Measurements from ENCODE around the gene ALPL.
"Not testable (repeated sequence)": the region's sequence is repeated elsewhere in the genome, so short reads cannot be mapped to it uniquely, and the experiment has no call there.

The ALPL gene

DNA sequence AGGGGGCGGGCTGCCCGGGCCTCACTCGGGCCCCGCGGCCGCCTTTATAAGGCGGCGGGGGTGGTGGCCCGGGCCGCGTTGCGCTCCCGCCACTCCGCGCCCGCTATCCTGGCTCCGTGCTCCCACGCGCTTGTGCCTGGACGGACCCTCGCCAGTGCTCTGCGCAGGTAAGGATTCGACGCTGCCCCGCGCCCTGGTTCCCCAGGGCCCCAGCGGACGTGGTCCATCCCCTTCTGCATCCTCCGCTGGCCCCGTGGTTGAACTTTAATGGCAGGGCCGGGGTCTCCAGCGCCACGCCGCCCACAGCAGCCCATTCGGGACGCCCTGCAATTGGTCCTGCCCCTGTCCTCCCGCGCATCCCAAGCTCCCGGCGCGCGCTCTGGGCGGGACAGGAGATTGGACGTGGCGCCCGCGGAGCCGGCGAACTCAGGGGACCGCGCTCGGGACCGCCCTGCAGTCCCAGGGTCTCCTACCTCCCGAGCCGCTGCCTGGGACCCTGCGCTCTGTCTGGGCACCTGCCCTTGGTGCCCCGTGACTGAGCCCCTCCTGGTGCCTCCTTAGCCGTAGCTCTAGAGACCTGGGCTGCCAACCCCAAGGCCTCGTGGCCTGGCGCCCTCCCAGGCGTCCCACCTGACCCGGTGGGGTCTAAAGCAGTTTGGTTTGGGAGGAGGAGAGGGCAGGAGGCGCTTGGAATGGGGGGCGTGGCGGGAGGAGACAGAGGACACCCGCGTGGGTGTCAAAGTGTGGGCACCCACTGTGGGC lies at the start of gene ALPL:
Gene ALPL, plus strand, starts transcription at position 73 of the 762 bp plus-strand sequence. CDS start 44,659 bp downstream, outside the sequence.
- no peak for DNase-seq

- not testable (repeated sequence) for DNase-seq
Observed at GRCh38 chr1:21465127-21465526, 44.1 kb upstream of the ALPL start.

- DNase-seq, result not testable (repeated sequence)
Observed at GRCh38 chr1:21467946-21468345, 41.3 kb upstream of the ALPL start.

- no peak for DNase-seq
Observed at GRCh38 chr1:21468599-21468998, 40.6 kb upstream of the ALPL start.

GRCh38 chr1:21469581-21469980 lies 39.6 kb upstream of the ALPL start:
- no peak for DNase-seq

DNA sequence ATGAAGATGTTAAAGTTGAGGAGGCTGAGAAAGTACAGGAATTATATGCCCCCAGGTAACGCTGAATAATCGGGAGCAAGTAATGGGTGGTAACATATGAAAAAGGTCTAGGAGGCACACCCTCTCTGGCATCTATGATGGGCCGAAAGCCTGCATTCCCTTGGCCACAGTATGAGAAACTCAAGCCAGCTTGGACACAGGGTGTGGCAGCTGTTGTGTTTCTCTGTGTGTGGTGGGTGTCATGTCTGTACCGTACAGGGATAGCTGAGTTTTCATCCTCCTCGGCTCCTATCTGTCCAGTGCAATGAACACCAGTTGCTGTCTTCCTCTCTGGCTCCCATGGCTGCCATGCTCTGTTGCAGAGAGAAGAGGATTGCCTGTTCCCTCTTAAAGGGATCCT lies 36.4 kb upstream of the ALPL start:
- no peak for DNase-seq

- DNase-seq, result no peak
Observed at GRCh38 chr1:21478356-21478755, 30.9 kb upstream of the ALPL start.

- not testable (repeated sequence) for DNase-seq
Observed at GRCh38 chr1:21483881-21484280, 25.3 kb upstream of the ALPL start.

GRCh38 chr1:21489146-21489545 lies 20.1 kb upstream of the ALPL start:
- DNase-seq, result no peak

- no peak for DNase-seq
Observed at GRCh38 chr1:21490774-21491487, 18.3 kb upstream of the ALPL start.

- no peak for DNase-seq
Observed at GRCh38 chr1:21491488-21492355, 17.5 kb upstream of the ALPL start.

DNA sequence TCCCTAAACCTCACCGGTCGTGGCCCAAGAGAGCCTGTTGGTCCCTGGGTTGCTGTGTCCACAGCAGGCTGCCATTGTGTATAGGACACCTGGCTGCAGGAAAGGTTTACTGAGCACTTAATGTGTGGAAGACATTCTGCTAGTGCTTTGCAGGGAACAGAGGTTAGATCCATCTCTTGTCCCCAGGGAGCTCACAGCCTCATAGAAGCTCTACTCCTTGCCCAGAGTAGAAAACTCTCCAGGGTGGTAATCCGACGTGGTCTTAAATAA lies 16.9 kb upstream of the ALPL start:
- no peak for DNase-seq

DNA sequence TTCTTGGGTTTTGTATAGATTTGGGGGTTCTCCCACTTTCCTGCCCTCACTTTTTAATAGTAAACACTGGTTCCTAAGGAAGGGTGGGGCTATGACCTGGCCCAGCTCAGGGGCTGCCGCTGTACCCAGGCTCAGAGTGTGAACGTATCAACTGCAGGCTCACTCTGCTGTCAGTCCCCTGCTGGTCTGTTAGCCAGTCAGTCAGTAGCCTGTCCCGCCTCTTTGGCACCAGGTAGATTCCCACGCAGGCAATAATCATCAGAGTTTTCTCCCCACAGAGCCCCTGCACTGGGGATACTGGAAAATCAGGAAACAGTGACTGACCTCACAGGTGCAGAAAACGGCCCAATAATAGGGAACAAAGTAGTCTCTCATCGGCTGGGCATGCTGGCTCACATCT lies 15.0 kb upstream of the ALPL start:
- no peak for DNase-seq

- DNase-seq, result no peak
Observed at GRCh38 chr1:21495225-21495820, 13.9 kb upstream of the ALPL start.

- no peak for DNase-seq
Observed at GRCh38 chr1:21496063-21496462, 13.2 kb upstream of the ALPL start.

GRCh38 chr1:21496886-21497285 lies 12.3 kb upstream of the ALPL start:
- DNase-seq, result no peak

GRCh38 chr1:21497466-21498061 lies 11.7 kb upstream of the ALPL start:
- DNase-seq, result no peak

GRCh38 chr1:21499283-21499950 lies 9.8 kb upstream of the ALPL start:
- no peak for DNase-seq

- DNase-seq, result no peak
Observed at GRCh38 chr1:21503706-21504377, 5.4 kb upstream of the ALPL start.

DNA sequence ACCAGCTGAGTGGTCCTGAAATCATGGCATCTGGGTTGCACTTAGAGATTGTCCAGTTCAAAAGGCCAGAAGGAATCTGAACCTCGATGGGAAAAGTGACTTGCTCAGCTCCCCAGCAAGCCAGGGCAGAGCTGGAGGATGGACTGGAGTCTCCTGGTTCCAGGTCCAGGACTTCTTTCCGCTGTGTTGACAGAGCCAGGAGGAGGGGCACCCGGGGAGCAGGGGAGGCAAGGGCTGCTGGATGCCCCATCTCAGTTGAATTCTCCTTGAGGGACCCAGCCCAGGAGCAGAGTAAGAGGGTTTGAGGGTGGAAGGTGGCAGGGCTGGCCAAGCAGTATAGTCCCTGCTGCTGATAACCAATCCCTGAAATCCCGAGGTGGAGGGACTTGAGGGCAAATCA lies 2.4 kb upstream of the ALPL start:
- no peak for DNase-seq

DNA sequence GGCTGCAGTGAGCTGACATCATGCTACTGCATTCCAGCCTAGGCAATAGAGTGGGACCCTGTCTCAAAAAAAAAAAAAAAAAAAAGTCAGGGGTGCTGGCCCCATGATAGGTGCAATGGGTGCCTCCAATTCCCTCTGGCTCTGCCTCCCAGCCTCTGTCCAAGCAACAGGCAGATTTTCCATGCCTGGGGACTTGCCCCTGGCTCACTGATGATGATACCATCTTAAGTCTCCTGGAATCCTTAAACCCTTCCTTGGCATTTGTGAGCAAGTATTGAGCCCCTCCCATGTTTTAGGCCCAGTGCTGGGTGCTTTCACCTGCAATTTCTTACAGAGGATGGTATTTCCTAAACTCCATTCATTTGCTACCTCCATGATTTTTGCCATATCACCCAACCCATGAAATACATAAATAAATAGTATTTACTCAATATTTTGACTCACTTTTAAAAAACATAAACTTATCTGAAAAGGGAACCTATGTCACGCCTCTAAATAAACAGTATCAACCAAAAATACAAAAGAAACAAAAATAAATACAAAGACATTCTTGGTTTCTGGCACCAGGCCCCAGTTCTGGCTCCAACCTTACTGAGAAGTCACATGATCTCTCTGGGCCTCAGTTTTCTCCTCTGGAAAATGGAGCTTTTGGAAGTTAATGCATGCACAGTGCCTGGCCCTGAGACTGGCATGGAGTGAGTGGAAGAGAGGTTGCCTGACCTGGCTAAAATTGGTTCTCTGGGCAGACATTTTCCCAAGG lies 1.5 kb upstream of the ALPL start:
- no peak for DNase-seq

Data from NCI-H774 (cell line).